Eye (tissue), 1 donor: ENCODE results near the gene NGEF.
"Not testable (repeated sequence)": the region's sequence is repeated elsewhere in the genome, so short reads cannot be mapped to it uniquely, and the experiment has no call there.

Experiments
- DNase-seq: peaks from one replicate; pipeline ENCODE4 v3.0.0-alpha.2; 2015

Gene NGEF

GRCh38 chr2:232863996-232864395 lies 149.1 kb downstream of the NGEF start:
- no peak for DNase-seq

- DNase-seq, result no peak
Measured at GRCh38 chr2:232861353-232861752, 151.7 kb downstream of the NGEF start.

- DNase-seq, result no peak
Measured at GRCh38 chr2:232860593-232861241, 152.3 kb downstream of the NGEF start.

GRCh38 chr2:232859385-232859916 lies 153.6 kb downstream of the NGEF start:
- DNase-seq, result no peak

GRCh38 chr2:232857158-232857563 lies 155.9 kb downstream of the NGEF start:
- no peak for DNase-seq

- DNase-seq, result no peak
Measured at GRCh38 chr2:232854082-232854481, 159.0 kb downstream of the NGEF start.

- no peak for DNase-seq
Measured at GRCh38 chr2:232852676-232853075, 160.4 kb downstream of the NGEF start.

- DNase-seq, result not testable (repeated sequence)
Measured at GRCh38 chr2:232852081-232852480, 161.0 kb downstream of the NGEF start.

GRCh38 chr2:232850039-232850438 lies 163.0 kb downstream of the NGEF start:
- no peak for DNase-seq

GRCh38 chr2:232846055-232846454 lies 167.0 kb downstream of the NGEF start:
- DNase-seq, result no peak

- DNase-seq, result no peak
Measured at GRCh38 chr2:232843834-232844233, 169.2 kb downstream of the NGEF start.

- DNase-seq, result no peak
Measured at GRCh38 chr2:232842689-232843088, 170.4 kb downstream of the NGEF start.

- DNase-seq, result no peak
Measured at GRCh38 chr2:232839411-232840079, 173.5 kb downstream of the NGEF start.

- no peak for DNase-seq
Measured at GRCh38 chr2:232838406-232838874, 174.6 kb downstream of the NGEF start.

GRCh38 chr2:232836934-232837333 lies 176.1 kb downstream of the NGEF start:
- DNase-seq, result no peak

GRCh38 chr2:232835687-232836208 lies 177.3 kb downstream of the NGEF start:
- DNase-seq, result no peak

GRCh38 chr2:232833830-232834229 lies 179.2 kb downstream of the NGEF start:
- peak; percentile 63 for DNase-seq

- DNase-seq, result no peak
Measured at GRCh38 chr2:232831496-232831895, 181.6 kb downstream of the NGEF start.

- no peak for DNase-seq
Measured at GRCh38 chr2:232829988-232830387, 183.1 kb downstream of the NGEF start.
